Skin of body (tissue), 2 donors: ENCODE results near the gene ERAP2. TPM values are rescaled to one million over a fixed set of nuclear protein-coding genes. Genes with fewer than 3 reads are reported as not detected.
A peak's percentile ranks its signal among the peaks of the same experiment; 100 is the strongest.
"Not testable (repeated sequence)": the region's sequence is repeated elsewhere in the genome, so short reads cannot be mapped to it uniquely, and the experiment has no call there.

Source experiments
- DNase-seq: peaks from one replicate; lab custom pipeline; 2025; lab: John Stamatoyannopoulos, UW
- total RNA-seq: library from RNA; depleted of rRNA; stranded (reverse); fragments of >200 nt; gene quantifications from one replicate; pipeline ENCODE4 v1.2.3, GENCODE V29; 2014

The ERAP2 gene
- total RNA-seq, 1 donor from 2014 or later, result 2.2 TPM

DNA sequence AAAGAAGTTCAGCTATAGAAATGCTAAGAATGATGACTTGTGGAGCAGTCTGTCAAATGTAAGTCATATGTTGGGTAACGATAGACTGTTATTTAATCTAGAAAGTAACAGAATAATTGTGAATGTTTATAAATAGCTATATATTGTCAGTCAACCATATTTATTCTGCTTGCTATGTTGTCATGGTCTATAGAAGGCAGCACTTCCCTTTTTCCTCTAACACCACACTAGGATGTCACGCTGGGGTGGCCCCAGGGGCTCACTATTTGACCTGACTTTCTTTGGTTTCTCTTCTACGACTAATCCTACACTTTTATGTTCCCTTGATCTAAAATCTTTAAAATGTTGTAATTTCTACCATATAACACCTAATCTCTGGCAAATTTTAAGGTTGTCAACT is 20.5 kb downstream of the ERAP2 start:
- no peak for DNase-seq

DNA sequence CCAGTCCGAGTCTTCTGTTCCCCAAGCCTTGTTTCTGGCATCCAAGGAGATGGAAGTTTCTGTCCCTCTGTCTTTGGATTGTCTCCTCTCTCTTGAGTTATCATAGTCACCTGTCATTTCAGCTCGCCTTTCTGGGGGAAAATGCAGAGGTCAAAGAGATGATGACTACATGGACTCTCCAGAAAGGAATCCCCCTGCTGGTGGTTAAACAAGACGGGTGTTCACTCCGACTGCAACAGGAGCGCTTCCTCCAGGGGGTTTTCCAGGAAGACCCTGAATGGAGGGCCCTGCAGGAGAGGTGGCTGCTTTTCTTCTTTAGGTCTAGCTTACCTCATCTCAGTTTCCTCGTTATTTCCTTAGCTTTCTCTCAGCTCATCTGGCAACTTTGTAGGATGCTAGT is 25.1 kb downstream of the ERAP2 start:
- DNase-seq, result no peak

DNA sequence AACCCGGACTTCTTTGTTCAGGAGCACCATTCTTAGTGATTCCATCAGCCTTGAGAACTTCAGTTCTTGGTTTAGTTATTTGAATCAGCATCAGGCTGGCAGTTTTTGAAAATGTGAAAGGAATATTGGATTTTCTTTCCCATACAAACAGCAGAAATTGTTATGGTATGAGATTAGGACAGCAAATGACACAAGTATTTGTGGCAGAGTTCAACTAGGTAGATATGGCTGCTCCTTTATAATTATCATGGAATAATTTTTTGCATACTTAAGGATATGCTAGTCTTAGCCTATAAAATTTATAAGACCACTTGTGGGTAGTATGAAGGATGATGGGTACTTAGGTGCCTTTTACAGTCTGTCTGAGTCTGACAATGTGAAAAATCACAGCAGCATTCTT is 25.5 kb downstream of the ERAP2 start:
- no peak for DNase-seq

DNA sequence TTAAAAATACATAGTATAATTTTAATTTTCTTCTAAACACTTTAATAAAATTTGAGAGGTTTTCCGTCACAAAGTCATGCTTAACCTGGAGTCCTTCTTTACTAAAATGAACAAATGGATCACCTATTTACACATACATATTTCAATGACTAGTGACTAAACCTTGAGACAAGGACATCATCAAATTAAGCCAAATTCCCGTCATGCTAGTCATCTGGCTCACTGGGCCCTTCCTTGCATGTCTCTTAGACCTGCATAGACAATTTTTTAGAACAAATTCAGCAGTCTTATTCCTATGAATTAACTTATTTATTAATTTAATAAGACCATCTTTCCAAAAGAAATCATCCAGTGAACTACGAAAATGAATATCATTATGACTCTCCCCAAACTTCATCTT is 26.6 kb downstream of the ERAP2 start:
- DNase-seq, result no peak

- no peak for DNase-seq
These were observed 27.0 kb downstream of the ERAP2 start for GRCh38 chr5:96903300-96903699.

- no peak for DNase-seq
These were observed 28.0 kb downstream of the ERAP2 start for GRCh38 chr5:96904054-96904931.

DNA sequence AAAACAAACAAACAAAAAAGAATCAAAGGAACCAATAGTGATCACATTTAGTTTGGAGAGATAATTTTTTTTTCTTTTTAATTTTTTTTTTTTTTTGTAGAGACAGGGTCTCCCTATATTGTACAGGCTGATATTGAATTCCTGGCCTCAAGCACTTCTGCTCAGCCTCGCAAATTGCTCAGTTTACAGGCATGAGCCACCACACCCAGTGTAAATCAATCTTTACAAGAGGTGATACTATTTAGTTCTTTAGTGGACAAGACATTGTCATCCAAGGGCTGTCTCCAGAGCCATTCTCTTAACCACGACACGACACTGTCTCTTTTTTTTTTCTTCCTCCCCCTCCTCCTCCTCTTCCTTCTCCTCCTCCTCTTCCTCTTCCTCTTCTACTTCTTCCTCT is 29.6 kb downstream of the ERAP2 start:
- no peak for DNase-seq

DNA sequence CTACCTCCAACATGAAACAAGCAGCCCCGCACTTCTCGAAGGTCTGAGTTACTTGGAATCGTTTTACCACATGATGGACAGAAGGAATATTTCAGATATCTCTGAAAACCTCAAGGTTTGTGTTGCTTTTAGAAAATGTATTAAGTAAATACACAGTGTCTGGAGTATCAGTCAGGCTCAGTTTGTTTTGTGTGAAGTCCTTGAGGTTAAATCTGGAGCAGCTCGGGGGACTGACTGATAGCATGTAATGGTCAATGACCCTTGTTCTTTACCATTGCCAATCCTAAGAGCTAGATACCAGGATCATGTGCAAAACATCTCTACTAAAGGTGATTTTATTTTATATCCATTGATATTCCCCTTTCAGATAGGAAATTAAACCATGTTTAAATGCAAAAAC is 32.7 kb downstream of the ERAP2 start:
- no peak for DNase-seq

DNA sequence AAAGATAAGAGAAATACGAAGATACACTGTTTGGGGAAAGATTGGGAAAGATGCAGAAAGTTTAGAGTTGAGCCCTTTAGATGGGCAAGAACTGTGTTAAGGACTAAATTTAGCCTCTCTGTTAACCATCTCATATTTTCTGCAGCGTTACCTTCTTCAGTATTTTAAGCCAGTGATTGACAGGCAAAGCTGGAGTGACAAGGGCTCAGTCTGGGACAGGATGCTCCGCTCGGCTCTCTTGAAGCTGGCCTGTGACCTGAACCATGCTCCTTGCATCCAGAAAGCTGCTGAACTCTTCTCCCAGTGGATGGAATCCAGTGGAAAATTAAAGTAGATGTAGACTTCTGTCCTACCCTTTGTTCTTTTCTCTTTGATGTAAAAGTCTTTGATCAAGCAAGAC is 33.1 kb downstream of the ERAP2 start:
- no peak for DNase-seq

- no peak for DNase-seq
These were observed 34.8 kb downstream of the ERAP2 start for GRCh38 chr5:96911139-96911538.

GRCh38 chr5:96913233-96913632 is 36.9 kb downstream of the ERAP2 start:
- no peak for DNase-seq

DNA sequence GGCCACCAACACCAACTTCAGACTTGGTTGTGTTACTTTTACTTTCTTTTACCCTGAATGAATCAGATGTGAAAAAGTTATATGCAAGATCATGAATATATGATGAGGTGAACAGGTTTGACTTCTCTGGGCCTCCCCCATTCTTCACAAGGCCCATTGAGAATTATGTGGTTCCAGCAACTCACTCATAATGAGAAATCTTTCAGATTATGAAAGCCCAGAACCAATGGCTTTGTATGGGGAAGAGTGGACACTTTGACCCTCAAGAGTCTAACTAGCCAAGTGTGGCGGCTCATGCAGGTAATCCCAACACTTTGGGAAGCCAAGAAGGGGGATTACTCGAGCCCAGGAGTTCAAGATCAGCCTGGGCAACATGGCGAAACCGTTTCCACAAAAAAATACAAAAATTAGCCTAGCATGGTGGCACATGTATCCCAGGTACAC is 43.5 kb downstream of the ERAP2 start:
- DNase-seq, result no peak

GRCh38 chr5:96920744-96921355 is 44.5 kb downstream of the ERAP2 start:
- no peak for DNase-seq

DNA sequence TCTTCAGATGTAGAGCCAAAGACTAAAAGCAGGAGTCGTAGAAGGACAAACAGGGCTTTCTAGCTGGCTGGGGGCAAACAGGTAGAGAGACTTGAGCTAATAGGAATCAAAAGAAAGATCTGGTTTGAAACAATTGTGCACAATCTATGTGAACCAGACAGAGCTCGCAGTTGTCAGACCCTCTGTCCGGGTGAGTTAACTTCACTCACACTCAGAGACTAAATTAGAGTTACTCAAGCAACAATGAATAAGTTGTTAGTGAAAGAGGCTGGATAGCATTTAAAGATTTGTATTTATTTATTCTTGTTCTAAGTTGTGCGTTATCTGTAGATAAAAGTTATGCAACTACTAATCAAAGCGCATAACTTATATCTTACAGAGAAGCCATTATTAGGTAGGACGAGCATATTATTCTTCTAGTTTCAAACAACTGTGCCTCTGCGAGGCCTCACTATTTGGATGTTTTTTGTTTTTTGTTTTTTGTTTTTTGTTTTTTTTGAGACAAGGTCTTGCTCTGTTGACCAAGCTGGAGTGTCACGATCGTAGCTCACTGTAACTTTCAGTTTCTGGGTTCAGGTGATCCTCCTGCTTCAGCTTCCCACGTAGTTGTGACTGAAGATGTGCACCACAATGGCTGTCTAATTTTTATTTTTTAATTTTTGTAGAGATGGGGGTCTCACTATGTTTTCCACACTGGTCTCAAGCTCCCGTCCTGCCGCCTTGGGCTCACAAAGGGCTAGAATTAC is 46.4 kb downstream of the ERAP2 start:
- no peak for DNase-seq

DNA sequence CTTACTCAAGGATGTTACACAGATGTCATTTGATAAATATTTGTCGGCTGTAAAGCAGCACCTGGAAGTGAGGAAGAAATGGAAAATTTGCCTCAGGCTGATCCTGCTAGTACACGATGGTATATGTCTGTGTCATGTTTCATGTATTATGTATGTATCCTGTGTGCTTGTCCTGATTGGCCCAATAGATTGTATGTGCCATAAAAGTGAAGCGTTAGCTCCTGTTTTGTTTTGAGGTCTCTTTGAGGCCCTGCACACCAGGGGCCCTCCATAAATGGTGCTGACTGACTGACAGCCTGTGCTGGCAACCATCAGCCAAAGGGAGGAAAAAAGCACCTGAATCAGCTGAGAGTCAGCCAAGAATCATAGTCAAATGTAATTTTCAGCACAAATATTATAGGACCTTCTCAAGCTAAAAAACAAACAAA is 47.7 kb downstream of the ERAP2 start:
- DNase-seq, result peak; percentile 1

- DNase-seq, result no peak
These were observed 50.0 kb downstream of the ERAP2 start for GRCh38 chr5:96926276-96926675.

DNA sequence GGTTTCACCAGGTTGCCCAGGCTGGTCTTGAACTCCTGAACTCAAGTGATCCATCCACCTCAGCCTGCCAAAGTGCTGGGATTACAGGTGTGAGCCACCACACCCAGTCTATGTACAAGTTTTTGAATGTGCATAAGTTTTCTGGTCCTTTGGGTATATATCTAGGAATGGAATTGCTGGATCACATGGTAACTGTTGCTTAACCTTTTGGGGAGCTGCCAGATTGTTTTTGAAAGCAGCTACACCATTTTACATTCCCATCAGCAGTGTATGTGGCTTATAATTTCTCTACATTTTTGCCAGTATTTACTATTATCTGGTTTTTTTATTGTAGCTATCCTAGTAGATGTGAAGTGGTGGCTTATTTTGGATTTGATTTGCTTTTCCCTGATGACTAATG is 50.7 kb downstream of the ERAP2 start:
- no peak for DNase-seq

DNA sequence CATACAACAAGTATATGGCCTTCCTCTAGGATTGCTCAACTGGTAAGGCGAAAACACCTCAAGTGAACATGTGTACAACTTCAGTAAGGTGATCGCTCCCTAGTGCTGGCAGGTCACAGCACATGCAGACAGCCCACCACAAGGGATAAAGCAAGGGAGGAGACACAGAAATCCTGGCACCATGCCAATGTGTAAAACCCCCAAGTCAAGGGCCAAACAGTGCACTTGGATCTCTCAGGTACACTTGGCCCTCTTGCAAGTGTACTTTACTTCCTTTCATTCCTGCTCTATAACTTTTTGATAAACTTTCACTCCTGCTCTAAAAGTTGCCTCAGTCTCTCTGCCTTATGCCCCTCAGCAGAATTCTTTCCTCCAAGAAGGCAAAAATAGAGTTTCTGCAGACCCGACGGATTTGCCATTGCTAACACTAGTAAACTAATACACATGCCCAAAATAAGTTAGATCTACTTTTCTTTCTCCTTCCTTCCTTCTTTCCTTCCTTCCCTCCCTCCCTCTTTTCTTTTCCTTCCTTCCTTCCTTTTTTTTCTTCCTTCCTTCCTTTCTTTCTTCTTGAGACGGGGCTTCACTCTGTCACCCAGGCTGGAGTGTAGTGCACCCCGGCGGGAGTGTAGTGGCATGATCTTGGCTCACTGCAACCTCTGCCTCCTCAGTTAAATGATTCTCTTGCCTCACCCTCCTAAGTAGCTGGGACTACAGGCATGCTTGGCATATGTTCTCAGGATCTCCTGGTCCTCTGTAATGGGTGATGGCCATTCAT is 52.8 kb downstream of the ERAP2 start:
- no peak for DNase-seq

GRCh38 chr5:96930058-96930457 is 53.8 kb downstream of the ERAP2 start:
- DNase-seq, result no peak

DNA sequence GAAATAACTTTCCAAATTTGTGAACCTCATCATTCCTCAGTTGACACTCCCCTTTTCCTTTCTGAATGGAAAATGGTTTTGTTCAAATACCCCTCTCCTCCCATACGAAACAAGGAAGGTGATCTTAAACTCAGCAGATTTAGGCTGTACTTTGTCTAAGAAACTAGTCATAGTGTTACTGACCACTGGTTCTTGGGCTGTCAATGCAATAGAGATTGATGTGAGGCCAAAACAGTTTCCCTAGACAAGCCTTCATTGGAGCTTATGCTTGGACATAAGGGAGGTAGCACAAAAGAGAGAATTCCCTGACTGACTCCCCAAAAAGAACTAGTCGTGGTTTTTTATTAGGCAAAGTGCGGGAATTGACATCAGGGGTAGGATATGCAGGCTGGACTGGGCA is 54.3 kb downstream of the ERAP2 start:
- no peak for DNase-seq

GRCh38 chr5:96931037-96931436 is 54.7 kb downstream of the ERAP2 start:
- not testable (repeated sequence) for DNase-seq
